CD4-positive, alpha-beta T cell treated with Interleukin-6 at 100 ng/mL for 8 hours (primary cell): ENCODE results near the gene PLEKHJ1.

Experiments used
- DNase-seq: peaks from one replicate; pipeline ENCODE4 v3.0.0-alpha.2; 2020; ENCODE audit warnings: mixed read lengths, low spot score

The PLEKHJ1 gene

GRCh38 chr19:2197270-2197669 lies 38.9 kb downstream of the PLEKHJ1 start:
- no peak for DNase-seq

GRCh38 chr19:2195914-2196313 lies 40.2 kb downstream of the PLEKHJ1 start:
- DNase-seq = no peak

- no peak for DNase-seq
Measured at GRCh38 chr19:2195361-2195760, 40.8 kb downstream of the PLEKHJ1 start.

GRCh38 chr19:2194513-2195078 lies 41.5 kb downstream of the PLEKHJ1 start:
- DNase-seq = no peak

GRCh38 chr19:2193807-2194206 lies 42.3 kb downstream of the PLEKHJ1 start:
- no peak for DNase-seq

- no peak for DNase-seq
Measured at GRCh38 chr19:2192862-2193261, 43.3 kb downstream of the PLEKHJ1 start.

GRCh38 chr19:2191456-2192310 lies 44.4 kb downstream of the PLEKHJ1 start:
- DNase-seq = no peak

GRCh38 chr19:2190848-2191455 lies 45.2 kb downstream of the PLEKHJ1 start:
- DNase-seq = no peak

GRCh38 chr19:2189880-2190279 lies 46.2 kb downstream of the PLEKHJ1 start:
- no peak for DNase-seq

GRCh38 chr19:2188708-2189385 lies 47.3 kb downstream of the PLEKHJ1 start:
- DNase-seq = no peak

- no peak for DNase-seq
Measured at GRCh38 chr19:2187159-2187558, 49.0 kb downstream of the PLEKHJ1 start.

- no peak for DNase-seq
Measured at GRCh38 chr19:2186071-2186846, 49.9 kb downstream of the PLEKHJ1 start.

- DNase-seq = no peak
Measured at GRCh38 chr19:2185734-2186070, 50.4 kb downstream of the PLEKHJ1 start.

- no peak for DNase-seq
Measured at GRCh38 chr19:2184422-2184975, 51.6 kb downstream of the PLEKHJ1 start.
